Activated naive CD8-positive, alpha-beta T cell treated with anti-CD3 and anti-CD28 coated beads for 36 hours (primary cell): ENCODE measurements around the gene GLYAT. TPM values are rescaled to one million over a fixed set of nuclear protein-coding genes. Genes with fewer than 3 reads are reported as not detected.

Experiments used
- DNase-seq: peaks from one replicate; pipeline ENCODE4 v3.0.0; 2021
- H3K27ac Mint-ChIP-seq: one replicate; pipeline ENCODE4 v1.8.0; 2022; ENCODE audit warnings: mild to moderate bottlenecking, moderate library complexity, mixed read lengths
- H3K27me3 Mint-ChIP-seq: one replicate; pipeline ENCODE4 v1.8.0; 2022; ENCODE audit warnings: mild to moderate bottlenecking, mixed read lengths
- H3K36me3 Mint-ChIP-seq: one replicate; pipeline ENCODE4 v1.8.0; 2021; ENCODE audit warnings: mild to moderate bottlenecking, mixed read lengths
- H3K4me1 Mint-ChIP-seq: one replicate; pipeline ENCODE4 v1.8.0; 2021; ENCODE audit warnings: mixed read lengths
- H3K4me3 Mint-ChIP-seq: one replicate; pipeline ENCODE4 v1.8.0; 2022; ENCODE audit warnings: mild to moderate bottlenecking, moderate library complexity, mixed read lengths
- H3K9me3 Mint-ChIP-seq: one replicate; pipeline ENCODE4 v1.8.0; 2022; ENCODE audit warnings: mixed read lengths
- total RNA-seq, 2 experiments: library from RNA; stranded (reverse); gene quantifications; one replicate each; pipeline ENCODE4 v1.2.3, GENCODE V29; 2021

GLYAT gene, protein sequence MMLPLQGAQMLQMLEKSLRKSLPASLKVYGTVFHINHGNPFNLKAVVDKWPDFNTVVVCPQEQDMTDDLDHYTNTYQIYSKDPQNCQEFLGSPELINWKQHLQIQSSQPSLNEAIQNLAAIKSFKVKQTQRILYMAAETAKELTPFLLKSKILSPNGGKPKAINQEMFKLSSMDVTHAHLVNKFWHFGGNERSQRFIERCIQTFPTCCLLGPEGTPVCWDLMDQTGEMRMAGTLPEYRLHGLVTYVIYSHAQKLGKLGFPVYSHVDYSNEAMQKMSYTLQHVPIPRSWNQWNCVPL
- not detected for total RNA-seq

DNA sequence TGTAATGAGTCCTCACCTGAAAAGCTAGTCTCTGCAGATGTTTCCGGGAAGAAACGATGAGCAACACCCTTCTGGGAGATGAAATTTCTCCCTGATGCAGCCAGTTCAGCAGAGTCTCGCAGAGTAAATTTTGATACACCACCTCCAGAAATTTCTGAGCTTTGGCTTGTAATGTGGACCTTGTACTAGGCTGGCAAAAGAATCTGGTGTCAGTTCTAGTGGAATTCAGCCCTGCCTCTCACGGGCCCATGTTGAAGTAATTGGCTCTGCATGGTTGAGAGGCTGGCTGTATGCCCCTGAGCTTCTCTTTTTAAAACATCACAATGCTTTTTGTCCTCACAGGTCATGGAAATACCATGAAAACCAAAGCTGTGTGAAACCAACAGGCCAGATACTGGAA, at the start of gene GLYAT:
TSS of gene GLYAT (minus strand) at position 125 of the 400 bp plus-strand sequence. CDS start 7,447 bp downstream, outside the sequence.
- Mint-ChIP-seq H3K27ac (no peak within 1 kb of the TSS), H3K9me3 (no peaks in the 10 kb centered on the region)

GRCh38 chr11:58781345-58781744, 49.6 kb upstream of the GLYAT start:
- H3K27me3 Mint-ChIP-seq, result no peaks in the 10 kb centered on the region
- H3K4me3 Mint-ChIP-seq, result no peak overlapping the region
- peaks cover 6% of the 10 kb centered on the region for H3K9me3 Mint-ChIP-seq
- H3K4me1 Mint-ChIP-seq, result no peaks in the 10 kb centered on the region
- no peaks in the 10 kb centered on the region for H3K36me3 Mint-ChIP-seq
- no peak overlapping the region for H3K27ac Mint-ChIP-seq
- no peak for DNase-seq

More for the DNA sequence above, at the start of gene GLYAT:
- H3K4me3 Mint-ChIP-seq, result no peak within 1 kb of the TSS
- peaks cover 22% of the 10 kb centered on the region for H3K4me1 Mint-ChIP-seq
- DNase-seq, result no peak
- H3K36me3 Mint-ChIP-seq, result peaks cover 3% of the 10 kb centered on the region
- no peaks in the 10 kb centered on the region for H3K27me3 Mint-ChIP-seq

DNA sequence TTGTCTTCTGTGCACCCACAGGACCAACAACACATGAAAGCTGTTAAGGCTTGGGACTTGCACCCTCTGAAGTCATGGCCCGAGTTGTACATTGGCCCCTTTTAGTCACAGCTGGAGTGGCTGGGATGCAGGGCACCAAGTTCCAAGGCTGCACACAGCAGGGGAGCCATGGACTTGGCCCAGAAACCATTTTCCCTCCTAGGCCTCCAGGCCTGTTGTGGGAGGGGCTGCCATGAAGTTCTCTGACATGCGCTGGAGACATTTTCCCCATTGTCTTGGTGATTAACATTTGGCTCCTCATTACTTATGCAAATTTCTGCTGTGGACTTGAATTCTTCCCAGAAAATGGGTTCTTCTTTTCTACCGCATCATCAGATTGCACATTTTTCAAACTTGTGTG, 48.8 kb upstream of the GLYAT start:
- Mint-ChIP-seq H3K4me1 (no peaks in the 10 kb centered on the region), H3K9me3 (peaks cover 6% of the 10 kb centered on the region), H3K36me3 (no peaks in the 10 kb centered on the region), H3K27me3 (no peaks in the 10 kb centered on the region), H3K4me3 (no peak overlapping the region), H3K27ac (no peak overlapping the region)
- DNase-seq, result no peak

DNA sequence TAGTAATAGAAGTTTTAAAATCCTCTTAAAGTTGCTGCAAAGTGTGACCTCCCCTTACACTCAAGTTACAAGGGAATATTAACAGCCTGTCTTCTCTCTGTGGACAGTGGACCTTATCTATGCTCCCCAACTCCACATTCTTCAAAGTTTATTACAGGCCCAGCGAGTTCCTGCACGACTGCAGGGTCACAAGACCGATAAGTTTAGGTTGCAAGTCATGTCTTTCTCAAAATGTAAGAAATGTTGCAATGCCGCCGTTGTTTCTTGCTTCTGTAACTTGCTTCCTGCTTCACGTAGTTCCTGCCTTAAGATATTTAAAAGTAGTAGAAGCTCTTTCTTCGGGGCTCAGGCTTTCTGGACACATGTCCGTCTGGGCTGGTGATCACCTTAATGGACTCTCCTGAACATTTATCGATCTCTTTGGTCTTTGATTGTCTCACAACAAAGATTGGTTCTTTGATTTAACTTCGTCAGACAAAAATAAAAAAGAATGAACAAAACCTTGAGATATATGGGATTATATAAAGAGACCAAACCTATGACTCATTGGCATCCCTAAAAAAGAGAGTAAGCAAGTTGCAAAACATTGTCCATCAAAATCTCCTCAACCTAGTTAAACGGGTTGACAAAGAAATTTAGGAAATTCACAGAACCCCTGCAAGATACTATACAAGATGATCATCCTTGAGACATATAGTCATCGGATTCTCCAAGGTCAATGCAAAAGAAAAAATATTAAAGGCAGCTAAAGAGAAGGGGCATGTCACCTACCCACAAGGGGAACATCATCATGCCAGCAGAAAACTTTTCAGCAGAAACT, 45.4 kb upstream of the GLYAT start:
- no peak for DNase-seq
- Mint-ChIP-seq H3K36me3 (no peaks in the 10 kb centered on the region), H3K9me3 (peaks cover 6% of the 10 kb centered on the region), H3K4me1 (no peaks in the 10 kb centered on the region), H3K27me3 (peaks cover 3% of the 10 kb centered on the region), H3K27ac (no peak overlapping the region), H3K4me3 (no peak overlapping the region)

GRCh38 chr11:58775066-58775708, 43.4 kb upstream of the GLYAT start:
- H3K27ac Mint-ChIP-seq, result no peak overlapping the region
- no peak for DNase-seq
- H3K4me3 Mint-ChIP-seq, result no peak overlapping the region
- no peaks in the 10 kb centered on the region for H3K4me1 Mint-ChIP-seq
- no peaks in the 10 kb centered on the region for H3K9me3 Mint-ChIP-seq
- H3K27me3 Mint-ChIP-seq, result peaks cover 8% of the 10 kb centered on the region
- no peaks in the 10 kb centered on the region for H3K36me3 Mint-ChIP-seq

DNA sequence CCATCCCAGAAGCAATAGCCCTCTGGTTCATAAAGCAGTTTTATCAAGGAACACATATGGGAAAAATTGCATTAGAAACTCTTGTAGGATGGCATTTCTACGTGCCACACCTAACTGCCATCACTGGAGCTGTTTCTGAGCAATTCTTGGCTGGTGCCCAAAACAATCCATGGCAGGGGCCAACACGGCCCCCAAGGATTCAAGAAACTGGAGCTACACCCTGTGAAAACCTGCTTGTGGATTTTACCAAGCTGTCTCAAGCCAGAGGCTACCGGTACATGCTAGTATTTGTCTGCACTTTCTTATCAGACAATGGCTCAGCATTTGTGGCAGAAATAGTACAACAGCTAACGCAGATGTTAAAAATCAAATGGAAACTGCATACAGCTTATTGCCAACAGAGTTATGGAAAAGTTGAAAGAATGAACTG, 42.4 kb upstream of the GLYAT start:
- Mint-ChIP-seq H3K27me3 (peaks cover 8% of the 10 kb centered on the region), H3K4me1 (no peaks in the 10 kb centered on the region), H3K36me3 (no peaks in the 10 kb centered on the region), H3K9me3 (no peaks in the 10 kb centered on the region), H3K4me3 (no peak overlapping the region), H3K27ac (no peak overlapping the region)
- DNase-seq, result no peak

DNA sequence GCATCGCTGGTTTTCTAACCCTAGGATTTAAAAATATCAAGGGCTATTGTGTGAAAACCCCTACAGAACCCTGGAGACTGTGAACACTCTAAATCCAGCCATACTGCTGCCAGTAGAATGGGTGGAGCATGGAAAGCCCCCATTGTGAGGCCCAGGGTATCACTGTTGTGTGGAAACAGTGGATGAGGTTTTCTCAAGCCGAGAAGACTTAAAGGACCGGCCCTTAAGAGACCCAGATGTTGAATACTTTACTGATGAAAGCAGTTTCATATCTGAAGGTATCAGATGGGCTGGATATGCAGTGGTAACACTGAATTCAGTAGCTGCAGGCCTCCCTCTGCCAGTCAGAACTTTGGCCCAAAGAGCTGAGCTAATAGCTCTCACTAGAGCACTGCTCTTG, 41.6 kb upstream of the GLYAT start:
- H3K4me1 Mint-ChIP-seq, result peaks cover 2% of the 10 kb centered on the region
- H3K36me3 Mint-ChIP-seq, result no peaks in the 10 kb centered on the region
- H3K27ac Mint-ChIP-seq, result no peak overlapping the region
- no peak overlapping the region for H3K4me3 Mint-ChIP-seq
- no peak for DNase-seq
- H3K9me3 Mint-ChIP-seq, result no peaks in the 10 kb centered on the region
- peaks cover 8% of the 10 kb centered on the region for H3K27me3 Mint-ChIP-seq

DNA sequence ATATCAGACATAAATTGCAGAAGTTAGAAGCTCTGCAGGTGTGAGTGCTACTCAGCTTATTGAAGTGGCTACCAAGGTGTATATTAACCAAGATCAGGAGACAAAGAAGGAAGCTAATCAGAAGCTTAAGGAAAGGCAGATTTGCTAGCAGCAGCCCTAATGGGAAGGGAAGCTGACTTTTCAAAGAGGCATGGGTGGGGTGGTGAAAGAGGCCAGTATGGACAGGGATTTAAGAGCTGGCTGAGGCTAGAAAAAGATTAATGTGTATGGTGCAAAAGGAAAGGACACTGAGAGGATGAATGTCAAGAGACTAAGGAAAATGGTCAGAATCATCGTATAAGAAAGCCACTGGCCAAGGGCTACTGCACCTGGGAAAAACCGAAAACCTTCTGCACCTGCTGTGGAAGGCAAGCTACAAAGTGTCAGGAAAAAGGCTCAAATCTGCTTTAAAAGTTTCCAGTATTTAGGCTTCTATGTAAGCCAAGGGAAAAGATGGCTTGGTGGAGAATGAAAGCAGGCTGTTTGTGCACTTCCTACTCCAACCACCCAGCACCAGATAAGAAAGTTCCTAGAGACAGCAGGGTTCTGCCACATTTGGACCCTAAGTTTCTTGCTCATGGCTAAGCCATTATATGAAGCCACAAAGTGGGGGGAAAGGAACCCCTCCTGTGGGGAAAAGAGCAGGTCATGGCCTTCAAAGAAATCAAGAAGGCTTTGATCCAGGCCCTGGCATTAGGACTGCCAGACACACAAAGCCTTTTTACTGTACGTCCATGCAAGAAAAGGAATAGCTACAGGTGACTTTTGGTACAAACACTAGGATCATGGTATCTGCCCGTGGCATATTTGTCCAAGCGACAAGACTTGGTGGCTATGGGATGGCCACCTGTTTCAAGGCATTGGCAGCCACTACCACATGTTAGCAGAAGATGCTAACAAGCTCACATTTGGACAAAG, 40.9 kb upstream of the GLYAT start:
- Mint-ChIP-seq H3K27ac (no peak overlapping the region), H3K9me3 (no peaks in the 10 kb centered on the region), H3K4me3 (no peak overlapping the region), H3K4me1 (peaks cover 2% of the 10 kb centered on the region), H3K36me3 (no peaks in the 10 kb centered on the region), H3K27me3 (peaks cover 8% of the 10 kb centered on the region)
- DNase-seq, result no peak

DNA sequence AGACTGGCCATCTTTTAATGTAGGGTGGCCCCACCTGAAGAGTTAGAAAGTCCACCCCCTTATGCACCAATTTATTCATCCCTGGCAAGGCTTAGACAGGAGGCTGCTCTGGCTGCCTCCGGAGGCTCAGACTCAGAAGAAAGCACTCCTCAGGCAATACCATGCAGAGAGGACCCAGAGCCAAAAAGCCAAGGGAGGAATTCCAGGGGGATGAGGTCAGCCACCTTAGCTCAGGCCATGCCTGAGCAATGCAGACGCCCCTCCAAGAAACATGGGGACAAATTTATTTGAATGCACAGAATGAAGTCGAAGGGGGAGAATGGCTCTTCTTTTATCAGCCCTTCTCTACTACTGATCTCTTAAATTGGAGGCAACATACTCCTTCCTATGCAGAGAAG, 39.7 kb upstream of the GLYAT start:
- H3K36me3 Mint-ChIP-seq, result no peaks in the 10 kb centered on the region
- DNase-seq, result no peak
- H3K9me3 Mint-ChIP-seq, result no peaks in the 10 kb centered on the region
- H3K4me1 Mint-ChIP-seq, result peaks cover 2% of the 10 kb centered on the region
- H3K4me3 Mint-ChIP-seq, result no peak overlapping the region
- H3K27ac Mint-ChIP-seq, result no peak overlapping the region
- peaks cover 8% of the 10 kb centered on the region for H3K27me3 Mint-ChIP-seq

GRCh38 chr11:58770627-58771457, 39.1 kb upstream of the GLYAT start:
- no peaks in the 10 kb centered on the region for H3K36me3 Mint-ChIP-seq
- no peaks in the 10 kb centered on the region for H3K9me3 Mint-ChIP-seq
- DNase-seq, result no peak
- H3K27me3 Mint-ChIP-seq, result peaks cover 8% of the 10 kb centered on the region
- peaks cover 2% of the 10 kb centered on the region for H3K4me1 Mint-ChIP-seq
- no peak overlapping the region for H3K4me3 Mint-ChIP-seq
- H3K27ac Mint-ChIP-seq, result no peak overlapping the region

GRCh38 chr11:58770166-58770565, 38.4 kb upstream of the GLYAT start:
- Mint-ChIP-seq H3K9me3 (no peaks in the 10 kb centered on the region), H3K27ac (no peak overlapping the region), H3K36me3 (no peaks in the 10 kb centered on the region), H3K4me3 (no peak overlapping the region), H3K27me3 (peaks cover 8% of the 10 kb centered on the region), H3K4me1 (peaks cover 2% of the 10 kb centered on the region)
- no peak for DNase-seq

GRCh38 chr11:58769308-58769707, 37.6 kb upstream of the GLYAT start:
- no peaks in the 10 kb centered on the region for H3K36me3 Mint-ChIP-seq
- H3K9me3 Mint-ChIP-seq, result no peaks in the 10 kb centered on the region
- H3K4me3 Mint-ChIP-seq, result no peak overlapping the region
- H3K27ac Mint-ChIP-seq, result no peak overlapping the region
- DNase-seq, result no peak
- H3K27me3 Mint-ChIP-seq, result peaks cover 5% of the 10 kb centered on the region
- peaks cover 2% of the 10 kb centered on the region for H3K4me1 Mint-ChIP-seq

GRCh38 chr11:58768137-58768536, 36.4 kb upstream of the GLYAT start:
- Mint-ChIP-seq H3K27ac (no peak overlapping the region), H3K9me3 (no peaks in the 10 kb centered on the region), H3K27me3 (peaks cover 5% of the 10 kb centered on the region), H3K4me3 (no peak overlapping the region), H3K4me1 (peaks cover 2% of the 10 kb centered on the region), H3K36me3 (no peaks in the 10 kb centered on the region)
- no peak for DNase-seq

GRCh38 chr11:58765078-58765477, 33.3 kb upstream of the GLYAT start:
- Mint-ChIP-seq H3K27ac (no peak overlapping the region), H3K36me3 (no peaks in the 10 kb centered on the region), H3K4me1 (peaks cover 2% of the 10 kb centered on the region), H3K9me3 (no peaks in the 10 kb centered on the region), H3K27me3 (no peaks in the 10 kb centered on the region), H3K4me3 (no peak overlapping the region)
- no peak for DNase-seq
